Neural cell (in vitro differentiated cells): Measurements from ENCODE around the gene TRIM63. TPM values are rescaled to one million over a fixed set of nuclear protein-coding genes. Genes with fewer than 3 reads are reported as not detected.

Experiments
- H2AFZ ChIP-seq: fragments of 200-600, 300-800 bp; sonication (generic), shearing (Covaris generic); 2 replicates; pipeline ENCODE4 v1.6.0; 2014; ENCODE audit warnings: low read depth, mild to moderate bottlenecking, antibody characterized with exemption, low read length, moderate library complexity
- H3F3A ChIP-seq: fragments of 200-600 bp; shearing (Covaris generic); 2 replicates; pipeline ENCODE4 v1.6.1; 2016; ENCODE audit warnings: mild to moderate bottlenecking, moderate library complexity, mixed read lengths, antibody characterized with exemption, low read length; ENCODE audit not compliant: insufficient read depth, poor library complexity, severe bottlenecking
- H3K27ac ChIP-seq: fragments of 200-600, 300-800 bp; sonication (generic), shearing (Covaris generic); 2 replicates; pipeline ENCODE4 v1.5.1; 2014; ENCODE audit warnings: mild to moderate bottlenecking, low read length, moderate library complexity
- H3K27me3 ChIP-seq: fragments of 300-800, 200-600 bp; sonication (generic), shearing (Covaris generic); 2 replicates; pipeline ENCODE4 v1.6.0; 2014; ENCODE audit warnings: mild to moderate bottlenecking, low read depth, low read length, moderate library complexity; ENCODE audit not compliant: insufficient read depth
- H3K36me3 ChIP-seq: fragments of 300-800, 200-600 bp; sonication (generic), shearing (Covaris generic); 2 replicates; pipeline ENCODE4 v1.5.1; 2014; ENCODE audit warnings: mild to moderate bottlenecking, antibody characterized with exemption, low read length, moderate library complexity; ENCODE audit not compliant: insufficient read depth
- H3K4me2 ChIP-seq: fragments of 300-800, 200-600 bp; sonication (generic), shearing (Covaris generic); 2 replicates; pipeline ENCODE4 v1.6.0; 2014; ENCODE audit warnings: mild to moderate bottlenecking, low read length
- H3K4me3 ChIP-seq: fragments of 300-800, 200-600 bp; sonication (generic), shearing (Covaris generic); 2 replicates; pipeline ENCODE4 v1.5.1; 2014; ENCODE audit warnings: mild to moderate bottlenecking, low read length, moderate library complexity
- H3K79me2 ChIP-seq: fragments of 200-600 bp; shearing (Covaris generic); replicated peaks from 2 replicates; pipeline ENCODE4 v1.6.0; 2014; ENCODE audit warnings: mild to moderate bottlenecking, low read length, moderate library complexity; ENCODE audit not compliant: insufficient read depth
- H3K9ac ChIP-seq: fragments of 300-800, 200-600 bp; sonication (generic), shearing (Covaris generic); 2 replicates; pipeline ENCODE4 v1.6.1; 2016; ENCODE audit warnings: mild to moderate bottlenecking, low read length, mixed read lengths
- H3K9me2 ChIP-seq: fragments of 200-600 bp; shearing (Covaris generic); 2 replicates; pipeline ENCODE4 v1.6.1; 2016; ENCODE audit warnings: mild to moderate bottlenecking, low read length, mixed read lengths; ENCODE audit not compliant: insufficient read depth
- H3K9me3 ChIP-seq: fragments of 200-600, 300-800 bp; sonication (generic), shearing (Covaris generic); 2 replicates; pipeline ENCODE4 v1.6.1; 2016; ENCODE audit warnings: mild to moderate bottlenecking, mixed run types, low read length, moderate library complexity, mixed read lengths
- H4K20me1 ChIP-seq: fragments of 200-600 bp; shearing (Covaris generic); 2 replicates; pipeline ENCODE4 v1.6.1; 2016; ENCODE audit warnings: mild to moderate bottlenecking, mixed run types; ENCODE audit not compliant: insufficient read depth
- CTCF ChIP-seq: fragments of 450-650 bp; IDR thresholded peaks from 2 replicates; pipeline ENCODE4 v1.5.1; 2014; ENCODE audit warnings: antibody characterized with exemption, mild to moderate bottlenecking, moderate library complexity; ENCODE audit not compliant: poor library complexity, severe bottlenecking
- EP300 ChIP-seq: fragments of 450-650 bp; conservative IDR thresholded peaks from 2 replicates; pipeline ENCODE4 v1.6.1; 2014; ENCODE audit warnings: antibody characterized with exemption, mild to moderate bottlenecking, moderate library complexity; ENCODE audit not compliant: poor library complexity, severe bottlenecking
- EZH2 ChIP-seq: fragments of 200-600, 300-800 bp; shearing (Covaris generic), sonication (generic); IDR thresholded peaks from 2 replicates; pipeline ENCODE4 v1.6.1; 2014; ENCODE audit warnings: antibody characterized with exemption, low read length, borderline replicate concordance, mild to moderate bottlenecking; ENCODE audit not compliant: insufficient read depth, poor library complexity, severe bottlenecking
- MXI1 ChIP-seq: fragments of 450-650 bp; conservative IDR thresholded peaks from 2 replicates; pipeline ENCODE4 v1.6.1; 2014; ENCODE audit warnings: antibody characterized with exemption, mild to moderate bottlenecking; ENCODE audit not compliant: poor library complexity, severe bottlenecking
- POLR2AphosphoS5 ChIP-seq: IDR thresholded peaks from 2 replicates; pipeline ENCODE4 v1.6.1; 2012
- RAD21 ChIP-seq: fragments of 450-650 bp; conservative IDR thresholded peaks from 2 replicates; pipeline ENCODE4 v1.6.1; 2014; ENCODE audit warnings: antibody characterized with exemption, mild to moderate bottlenecking, moderate library complexity
- SMC3 ChIP-seq: fragments of 450-650 bp; conservative IDR thresholded peaks from 2 replicates; pipeline ENCODE4 v1.6.1; 2014; ENCODE audit warnings: antibody characterized with exemption, mild to moderate bottlenecking, moderate library complexity; ENCODE audit not compliant: poor library complexity
- TAF1 ChIP-seq: IDR thresholded peaks from 2 replicates; pipeline ENCODE4 v1.6.1; 2012; ENCODE audit warnings: low read depth
- polyA plus RNA-seq: library from polyadenylated mRNA; depleted of rRNA; stranded (reverse); fragments of >200 nt; gene quantifications from 2 replicates; pipeline ENCODE4 v1.2.3, GENCODE V29; 2014
- TF ChIP-seq, protein P1 (sequence below): IDR thresholded peaks from 2 replicates; pipeline ENCODE4 v1.6.1; 2012; ENCODE audit warnings: borderline replicate concordance

Gene TRIM63
- polyA plus RNA-seq, 1 donor from 2014 or later = not detected

DNA sequence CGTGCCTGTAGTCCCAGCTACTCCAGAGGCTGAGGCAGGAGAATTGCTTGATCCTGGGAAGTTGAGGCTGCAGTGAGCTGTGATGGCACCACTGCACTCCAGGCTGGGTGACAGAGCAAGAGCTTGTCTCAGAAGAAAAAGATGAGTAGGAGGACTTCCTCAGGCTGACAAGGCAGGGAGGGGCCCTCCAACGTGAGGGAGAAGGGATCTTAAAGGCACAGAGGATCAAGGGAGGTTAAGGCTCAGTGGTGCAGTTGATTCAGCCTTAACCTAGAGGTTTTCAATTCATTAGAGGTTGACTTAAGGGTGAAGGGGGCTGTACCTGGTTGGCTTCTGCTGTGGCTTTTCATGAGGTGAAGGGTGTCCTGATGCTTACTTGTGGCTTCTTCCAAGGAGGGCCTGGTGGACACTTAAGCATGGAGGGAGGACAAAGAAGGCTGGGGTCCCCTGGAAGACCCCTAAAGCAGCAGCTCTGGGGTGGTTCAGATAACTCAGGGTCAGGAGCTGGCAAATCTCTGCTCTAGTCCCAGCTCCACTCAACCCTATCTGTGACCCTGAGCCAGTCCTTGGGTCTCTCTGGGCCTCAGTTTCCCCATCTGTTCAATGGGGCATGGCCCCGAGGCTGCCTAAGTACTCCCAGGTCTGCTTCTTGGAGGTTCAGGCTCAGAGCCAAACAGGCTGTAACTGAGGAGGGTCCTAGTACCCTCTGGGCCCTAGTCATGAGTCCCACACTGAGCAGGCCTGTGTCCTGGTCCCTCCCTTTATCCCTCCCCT is 39.5 kb downstream of the TRIM63 start:
- H3K9ac ChIP-seq = no peak overlapping the region
- H2AFZ ChIP-seq = no peak overlapping the region
- no peak overlapping the region for H3K4me2 ChIP-seq
- no peak overlapping the region for H3K27ac ChIP-seq
- no peaks in the 10 kb centered on the region for H3F3A ChIP-seq
- no peaks in the 10 kb centered on the region for H3K9me3 ChIP-seq
- no peaks in the 10 kb centered on the region for H3K27me3 ChIP-seq
- no peaks in the 10 kb centered on the region for H4K20me1 ChIP-seq
- H3K79me2 ChIP-seq = no peaks in the 10 kb centered on the region
- H3K4me3 ChIP-seq = no peak overlapping the region
- no peaks in the 10 kb centered on the region for H3K36me3 ChIP-seq
- H3K9me2 ChIP-seq = no peaks in the 10 kb centered on the region
- TF ChIP-seq TAF1 (no peak), EP300 (no peak), CTCF (no peak), MXI1 (no peak), EZH2 (no peak), POLR2AphosphoS5 (no peak), RAD21 (no peak), SMC3 (no peak)
- TF ChIP-seq, protein P1, sequence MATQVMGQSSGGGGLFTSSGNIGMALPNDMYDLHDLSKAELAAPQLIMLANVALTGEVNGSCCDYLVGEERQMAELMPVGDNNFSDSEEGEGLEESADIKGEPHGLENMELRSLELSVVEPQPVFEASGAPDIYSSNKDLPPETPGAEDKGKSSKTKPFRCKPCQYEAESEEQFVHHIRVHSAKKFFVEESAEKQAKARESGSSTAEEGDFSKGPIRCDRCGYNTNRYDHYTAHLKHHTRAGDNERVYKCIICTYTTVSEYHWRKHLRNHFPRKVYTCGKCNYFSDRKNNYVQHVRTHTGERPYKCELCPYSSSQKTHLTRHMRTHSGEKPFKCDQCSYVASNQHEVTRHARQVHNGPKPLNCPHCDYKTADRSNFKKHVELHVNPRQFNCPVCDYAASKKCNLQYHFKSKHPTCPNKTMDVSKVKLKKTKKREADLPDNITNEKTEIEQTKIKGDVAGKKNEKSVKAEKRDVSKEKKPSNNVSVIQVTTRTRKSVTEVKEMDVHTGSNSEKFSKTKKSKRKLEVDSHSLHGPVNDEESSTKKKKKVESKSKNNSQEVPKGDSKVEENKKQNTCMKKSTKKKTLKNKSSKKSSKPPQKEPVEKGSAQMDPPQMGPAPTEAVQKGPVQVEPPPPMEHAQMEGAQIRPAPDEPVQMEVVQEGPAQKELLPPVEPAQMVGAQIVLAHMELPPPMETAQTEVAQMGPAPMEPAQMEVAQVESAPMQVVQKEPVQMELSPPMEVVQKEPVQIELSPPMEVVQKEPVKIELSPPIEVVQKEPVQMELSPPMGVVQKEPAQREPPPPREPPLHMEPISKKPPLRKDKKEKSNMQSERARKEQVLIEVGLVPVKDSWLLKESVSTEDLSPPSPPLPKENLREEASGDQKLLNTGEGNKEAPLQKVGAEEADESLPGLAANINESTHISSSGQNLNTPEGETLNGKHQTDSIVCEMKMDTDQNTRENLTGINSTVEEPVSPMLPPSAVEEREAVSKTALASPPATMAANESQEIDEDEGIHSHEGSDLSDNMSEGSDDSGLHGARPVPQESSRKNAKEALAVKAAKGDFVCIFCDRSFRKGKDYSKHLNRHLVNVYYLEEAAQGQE = no peak

DNA sequence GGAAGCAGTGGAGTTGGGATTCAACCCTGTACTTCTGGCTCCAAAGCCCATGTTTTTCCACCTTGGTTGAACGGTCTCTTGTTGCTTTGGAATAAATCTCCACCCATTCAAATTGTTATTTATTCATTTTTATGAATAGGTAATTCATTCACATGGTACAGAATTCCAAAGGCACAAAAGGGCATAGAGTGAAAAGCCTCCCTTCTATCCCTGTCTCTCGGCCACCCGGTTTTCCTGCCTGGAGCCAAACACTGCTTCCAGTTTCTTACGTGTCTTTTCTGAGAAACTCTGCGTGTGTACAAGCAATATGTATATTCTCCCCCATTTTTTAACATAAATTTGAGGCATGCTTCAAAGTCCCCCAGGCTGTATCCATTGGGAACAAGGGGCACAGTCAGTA is 41.9 kb downstream of the TRIM63 start:
- Histone ChIP-seq H3K27ac (no peak overlapping the region), H2AFZ (no peak overlapping the region), H3K27me3 (no peaks in the 10 kb centered on the region), H3K9ac (no peak overlapping the region), H3K79me2 (no peaks in the 10 kb centered on the region), H3K9me2 (no peaks in the 10 kb centered on the region), H3K36me3 (no peaks in the 10 kb centered on the region), H4K20me1 (no peaks in the 10 kb centered on the region), H3K4me3 (no peak overlapping the region), H3K9me3 (no peaks in the 10 kb centered on the region), H3F3A (no peaks in the 10 kb centered on the region), H3K4me2 (no peak overlapping the region)
- TF ChIP-seq, protein P1 = no peak
- TF ChIP-seq EZH2 (no peak), CTCF (no peak), POLR2AphosphoS5 (no peak), TAF1 (no peak), SMC3 (no peak), MXI1 (no peak), RAD21 (no peak)
